ENCODE measurements around the gene NAA16.

Gene NAA16

DNA sequence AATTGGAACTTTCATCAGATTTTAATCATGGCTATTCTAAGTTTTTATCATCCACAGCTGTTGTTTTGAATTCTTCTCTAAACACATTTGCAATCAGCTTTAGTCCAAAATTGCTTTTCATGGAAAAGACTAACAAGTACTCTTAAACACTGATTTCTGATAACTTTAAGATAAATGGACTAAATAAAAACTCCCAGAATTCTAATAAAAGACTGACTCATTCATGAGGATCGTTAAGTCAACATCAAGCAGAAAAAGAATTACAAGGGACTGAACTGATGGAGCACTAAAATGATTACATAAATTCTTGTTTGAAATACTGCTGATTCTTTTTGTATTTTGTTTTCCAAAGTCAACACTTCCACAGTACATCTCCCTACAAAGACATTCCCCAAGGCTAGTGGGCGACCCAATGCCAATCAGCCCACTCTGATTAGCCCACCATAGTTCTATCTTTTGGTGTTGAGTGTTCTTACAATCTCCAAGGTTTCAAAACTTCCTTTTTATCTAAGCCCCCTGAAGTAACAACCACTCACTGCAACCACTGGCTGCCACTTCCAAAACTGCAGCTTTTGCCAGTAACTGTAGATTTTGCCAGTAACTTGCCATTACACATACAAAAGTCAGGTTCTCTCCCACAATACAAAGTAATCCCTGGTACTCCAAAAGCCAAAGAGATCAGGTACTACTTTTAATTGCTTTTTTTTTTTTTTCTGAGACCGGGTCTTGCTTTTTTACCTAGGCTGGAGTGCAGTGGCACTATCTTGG is 14.0 kb upstream of the NAA16 start:
- no peak overlapping the region for H3K4me3 ChIP-seq (IDR thresholded peaks at IDR 0.05; ENCODE audit: insufficient read depth, low read depth, low read length)
- H4K20me1 ChIP-seq (ENCODE audit: insufficient read depth), result no peaks in the 10 kb centered on the region
- H3K27me3 ChIP-seq (ENCODE audit: insufficient read depth, low read depth), result no peaks in the 10 kb centered on the region; the same call in 1 of the 2 replicates
- no peak overlapping the region for H3K9ac ChIP-seq
- TF ChIP-seq, protein P1, sequence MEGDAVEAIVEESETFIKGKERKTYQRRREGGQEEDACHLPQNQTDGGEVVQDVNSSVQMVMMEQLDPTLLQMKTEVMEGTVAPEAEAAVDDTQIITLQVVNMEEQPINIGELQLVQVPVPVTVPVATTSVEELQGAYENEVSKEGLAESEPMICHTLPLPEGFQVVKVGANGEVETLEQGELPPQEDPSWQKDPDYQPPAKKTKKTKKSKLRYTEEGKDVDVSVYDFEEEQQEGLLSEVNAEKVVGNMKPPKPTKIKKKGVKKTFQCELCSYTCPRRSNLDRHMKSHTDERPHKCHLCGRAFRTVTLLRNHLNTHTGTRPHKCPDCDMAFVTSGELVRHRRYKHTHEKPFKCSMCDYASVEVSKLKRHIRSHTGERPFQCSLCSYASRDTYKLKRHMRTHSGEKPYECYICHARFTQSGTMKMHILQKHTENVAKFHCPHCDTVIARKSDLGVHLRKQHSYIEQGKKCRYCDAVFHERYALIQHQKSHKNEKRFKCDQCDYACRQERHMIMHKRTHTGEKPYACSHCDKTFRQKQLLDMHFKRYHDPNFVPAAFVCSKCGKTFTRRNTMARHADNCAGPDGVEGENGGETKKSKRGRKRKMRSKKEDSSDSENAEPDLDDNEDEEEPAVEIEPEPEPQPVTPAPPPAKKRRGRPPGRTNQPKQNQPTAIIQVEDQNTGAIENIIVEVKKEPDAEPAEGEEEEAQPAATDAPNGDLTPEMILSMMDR (conservative IDR thresholded peaks at IDR 0.05; ENCODE audit: low read depth, low read length), result no peak
- H3K27ac ChIP-seq, result no peak overlapping the region
- peaks cover 10% of the 10 kb centered on the region for H3K4me1 ChIP-seq (ENCODE audit: low read depth, poor library complexity, severe bottlenecking)
- H3K4me2 ChIP-seq, result no peak overlapping the region
- H3K36me3 ChIP-seq (ENCODE audit: insufficient read depth), result no peaks in the 10 kb centered on the region
- H3K79me2 ChIP-seq (ENCODE audit: insufficient read depth, low read depth), result no peaks in the 10 kb centered on the region
- H2AFZ ChIP-seq (ENCODE audit: low read depth), result no peak overlapping the region

GRCh38 chr13:41299316-41300094 is 11.6 kb upstream of the NAA16 start:
- Histone ChIP-seq H3K9ac (no peak overlapping the region), H2AFZ (ENCODE audit: low read depth) (no peak overlapping the region), H3K4me3 (IDR thresholded peaks at IDR 0.05; ENCODE audit: insufficient read depth, low read depth, low read length) (no peak overlapping the region)

DNA sequence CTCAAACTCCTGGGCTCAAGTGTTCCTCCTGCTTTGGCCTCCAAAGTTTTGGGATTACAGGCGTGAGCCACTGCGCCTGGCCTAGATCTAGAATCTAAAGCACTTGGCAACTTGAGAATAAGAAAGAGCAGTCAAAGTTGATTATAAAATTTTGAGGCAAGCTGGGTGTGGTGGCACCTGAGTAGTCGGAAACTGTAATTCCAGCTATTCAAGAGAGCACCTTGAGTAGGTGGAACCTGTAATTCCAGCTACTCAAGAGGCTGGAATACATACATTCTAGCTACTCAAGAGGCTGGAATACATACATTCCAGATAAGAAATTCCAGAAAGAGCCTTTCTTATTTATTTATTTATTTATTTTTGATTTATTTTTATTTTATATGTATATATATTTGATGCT is 8.3 kb upstream of the NAA16 start:
- no peaks in the 10 kb centered on the region; the same call in 1 of the 2 replicates for H3K27me3 ChIP-seq (ENCODE audit: insufficient read depth, low read depth)
- no peaks in the 10 kb centered on the region for H3K79me2 ChIP-seq (ENCODE audit: insufficient read depth, low read depth)
- H3K4me1 ChIP-seq (ENCODE audit: low read depth, poor library complexity, severe bottlenecking), result peaks cover 10% of the 10 kb centered on the region
- no peak overlapping the region for H3K27ac ChIP-seq
- H3K9ac ChIP-seq, result no peak overlapping the region
- H3K4me2 ChIP-seq, result no peak overlapping the region
- H4K20me1 ChIP-seq (ENCODE audit: insufficient read depth), result no peaks in the 10 kb centered on the region
- no peak overlapping the region for H3K4me3 ChIP-seq (IDR thresholded peaks at IDR 0.05; ENCODE audit: insufficient read depth, low read depth, low read length)
- TF ChIP-seq, protein P1 (conservative IDR thresholded peaks at IDR 0.05; ENCODE audit: low read depth, low read length), result no peak
- no peak overlapping the region for H2AFZ ChIP-seq (ENCODE audit: low read depth)
- no peaks in the 10 kb centered on the region for H3K36me3 ChIP-seq (ENCODE audit: insufficient read depth)

More at GRCh38 chr13:41299316-41300094, 11.6 kb upstream of the NAA16 start:
- no peaks in the 10 kb centered on the region for H3K36me3 ChIP-seq (ENCODE audit: insufficient read depth)
- TF ChIP-seq, protein P1 (conservative IDR thresholded peaks at IDR 0.05; ENCODE audit: low read depth, low read length), result no peak
- H3K4me2 ChIP-seq, result peak overlapping the region; percentile 25; the same call in 1 of the 2 replicates
- no peaks in the 10 kb centered on the region for H3K79me2 ChIP-seq (ENCODE audit: insufficient read depth, low read depth)
- no peaks in the 10 kb centered on the region for H4K20me1 ChIP-seq (ENCODE audit: insufficient read depth)
- no peaks in the 10 kb centered on the region; the same call in 1 of the 2 replicates for H3K27me3 ChIP-seq (ENCODE audit: insufficient read depth, low read depth)
- no peak overlapping the region for H3K27ac ChIP-seq
- peaks cover 10% of the 10 kb centered on the region for H3K4me1 ChIP-seq (ENCODE audit: low read depth, poor library complexity, severe bottlenecking)

DNA sequence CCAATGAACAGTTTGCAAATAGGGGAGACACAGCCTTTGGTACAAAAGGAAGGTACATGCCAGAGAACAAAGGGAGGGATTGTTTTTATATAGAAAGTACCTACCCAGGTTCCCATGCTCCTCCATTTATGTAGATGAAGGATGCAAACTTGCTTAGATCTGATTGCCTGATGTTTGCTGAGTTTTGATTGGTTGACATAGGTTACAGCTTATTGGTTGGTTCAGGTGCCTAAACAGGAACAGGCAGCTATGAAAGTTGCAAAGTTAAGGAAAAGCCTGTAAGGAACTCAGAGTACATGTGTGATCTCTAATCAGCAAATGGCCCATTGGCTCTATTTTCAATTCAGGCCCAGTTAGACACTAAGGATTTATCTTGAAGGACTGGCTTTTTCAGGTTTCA is 6.5 kb upstream of the NAA16 start:
- H3K36me3 ChIP-seq (ENCODE audit: insufficient read depth), result no peaks in the 10 kb centered on the region
- no peak overlapping the region for H3K27ac ChIP-seq
- H3K4me3 ChIP-seq (IDR thresholded peaks at IDR 0.05; ENCODE audit: insufficient read depth, low read depth, low read length), result no peak overlapping the region
- no peak overlapping the region for H2AFZ ChIP-seq (ENCODE audit: low read depth)
- no peaks in the 10 kb centered on the region for H4K20me1 ChIP-seq (ENCODE audit: insufficient read depth)
- H3K4me1 ChIP-seq (ENCODE audit: low read depth, poor library complexity, severe bottlenecking), result peaks cover 6% of the 10 kb centered on the region
- no peaks in the 10 kb centered on the region for H3K27me3 ChIP-seq (ENCODE audit: insufficient read depth, low read depth)
- H3K79me2 ChIP-seq (ENCODE audit: insufficient read depth, low read depth), result no peaks in the 10 kb centered on the region
- H3K4me2 ChIP-seq, result no peak overlapping the region
- H3K9ac ChIP-seq, result no peak overlapping the region
- TF ChIP-seq, protein P1 (conservative IDR thresholded peaks at IDR 0.05; ENCODE audit: low read depth, low read length), result no peak

All from KMS-11 (cell line).